Naive thymus-derived CD4-positive, alpha-beta T cell (primary cell): ENCODE data around the gene KRT80. TPM values are rescaled to one million over a fixed set of nuclear protein-coding genes. Genes with fewer than 3 reads are reported as not detected.

Experiments used
- ATAC-seq: fragments of 150-1000 bp; cut with Tn5 transposase; 2 replicates; pipeline ENCODE4 v1.10.0; 2021; ENCODE audit warnings: mild to moderate bottlenecking, moderate library complexity
- CTCF ChIA-PET: fragments of 350-600 bp; sonication (Branson Sonifier 250); formaldehyde crosslinking; loops from one replicate; lab custom pipeline; 2021; ENCODE audit warnings: antibody characterized with exemption; lab: Charles Lee
- POLR2A ChIA-PET: fragments of 350-600 bp; sonication (Branson Sonifier 250); formaldehyde crosslinking; loops from one replicate; lab custom pipeline; 2021; ENCODE audit warnings: antibody characterized with exemption, inconsistent platforms; lab: Charles Lee
- DNase-seq, 9 donors: peaks; one replicate each; pipeline versions ENCODE4 v3.0.0 to v3.0.0-alpha.2; 2020 to 2022; ENCODE audit warnings: mixed read lengths in 1 of 9
- H3K27ac ChIP-seq: one replicate; pipeline ENCODE4 v1.7.0; 2013; ENCODE audit warnings: mild to moderate bottlenecking, low read depth, low read length, moderate library complexity
- H3K27me3 ChIP-seq, 2 donors: one replicate each; pipeline ENCODE4 v1.7.0; 2013; ENCODE audit warnings: low read length in 2 of 2, mild to moderate bottlenecking in 2 of 2, moderate library complexity in 2 of 2; ENCODE audit not compliant: control insufficient read depth in 2 of 2, insufficient read depth in 2 of 2
- H3K36me3 ChIP-seq, 3 experiments: 1 replicate in 2 of 3; 2 replicates in 1 of 3; pipeline ENCODE4 v1.7.0; 2013; ENCODE audit warnings: low read length in 3 of 3, mild to moderate bottlenecking in 3 of 3, moderate library complexity in 1 of 3; ENCODE audit not compliant: insufficient read depth in 3 of 3, control insufficient read depth in 2 of 3
- H3K4me1 ChIP-seq, 2 donors: one replicate each; pipeline ENCODE4 v1.7.0; 2013; ENCODE audit warnings: low read length in 2 of 2, mild to moderate bottlenecking in 2 of 2, moderate library complexity in 1 of 2; ENCODE audit not compliant: control insufficient read depth in 2 of 2, insufficient read depth in 2 of 2
- H3K4me3 ChIP-seq: 2 replicates; pipeline ENCODE4 v1.7.0; 2013; ENCODE audit warnings: mild to moderate bottlenecking, low read length
- H3K9me3 ChIP-seq, 3 experiments: 1 replicate in 2 of 3; 2 replicates in 1 of 3; pipeline ENCODE4 v1.7.0; 2013; ENCODE audit warnings: low read length in 3 of 3; ENCODE audit not compliant: control insufficient read depth in 2 of 3
- H3K27ac Mint-ChIP-seq, 9 donors: one replicate each; pipeline ENCODE4 v1.8.0; 2020 to 2022; ENCODE audit warnings: mixed read lengths in 9 of 9, mild to moderate bottlenecking in 8 of 9, moderate library complexity in 5 of 9, inconsistent platforms in 2 of 9
- H3K27me3 Mint-ChIP-seq, 5 donors: one replicate each; pipeline ENCODE4 v1.8.0; 2021 to 2022; ENCODE audit warnings: mixed read lengths in 5 of 5, mild to moderate bottlenecking in 1 of 5
- H3K36me3 Mint-ChIP-seq, 5 donors: one replicate each; pipeline ENCODE4 v1.8.0; 2020 to 2022; ENCODE audit warnings: mixed read lengths in 5 of 5, mild to moderate bottlenecking in 3 of 5, inconsistent platforms in 1 of 5
- H3K4me1 Mint-ChIP-seq, 7 donors: one replicate each; pipeline ENCODE4 v1.8.0; 2020 to 2022; ENCODE audit warnings: mixed read lengths in 7 of 7, mild to moderate bottlenecking in 3 of 7, inconsistent platforms in 1 of 7
- H3K4me3 Mint-ChIP-seq, 10 donors: one replicate each; pipeline ENCODE4 v1.8.0; 2020 to 2022; ENCODE audit warnings: mild to moderate bottlenecking in 10 of 10, mixed read lengths in 10 of 10, moderate library complexity in 6 of 10, inconsistent platforms in 2 of 10
- H3K9me3 Mint-ChIP-seq, 11 donors: one replicate each; pipeline ENCODE4 v1.8.0; 2020 to 2022; ENCODE audit warnings: mixed read lengths in 11 of 11, mild to moderate bottlenecking in 4 of 11, inconsistent platforms in 1 of 11, moderate library complexity in 1 of 11
- intact Hi-C, 2 donors: fragments of 100-400 bp; cut with micrococcal nuclease; formaldehyde crosslinking; loops; one replicate each; pipeline ENCODE4 v1.15.1; 2023
- polyA plus RNA-seq, 2 donors: library from polyadenylated mRNA; unstranded; fragments of 300-500 nt; fragmentation: Illumina TruSeq; gene quantifications; one replicate each; pipeline ENCODE4 v1.2.3, GENCODE V29; 2021
- total RNA-seq, 6 experiments: library from RNA in 5 of 6; stranded (reverse) in 5 of 6; gene quantifications; 1 replicate in 5 of 6; 2 replicates in 1 of 6; pipeline ENCODE4 v1.2.3 and lab custom pipeline; 2021 to 2026

The KRT80 gene
- total and polyA plus RNA-seq, 7 experiments from 2014 or later = 0.12 TPM; not detected in 6

- Histone ChIP-seq H3K4me1 (peaks cover 18 to 24% of the 10 kb centered on the region in 2 donors), H3K27me3 (no peaks in the 10 kb centered on the region), H3K4me3 (no peak overlapping the region), H3K36me3 (no peaks in the 10 kb centered on the region), H3K27ac (no peak overlapping the region), H3K9me3 (no peaks in the 10 kb centered on the region)
- H3K36me3 Mint-ChIP-seq = no peaks in the 10 kb centered on the region
- H3K9me3 Mint-ChIP-seq = peaks cover 0 to 1% (median 0%) of the 10 kb centered on the region in 11 donors
- no peak for ATAC-seq
- H3K27ac Mint-ChIP-seq = peak overlapping the region in 5 of 9 donors; percentile 51 to 65 (median 59)
- peaks cover 19 to 33% (median 28%) of the 10 kb centered on the region in 7 donors for H3K4me1 Mint-ChIP-seq
- no peak for DNase-seq
- H3K4me3 Mint-ChIP-seq = peak overlapping the region in 7 of 10 donors; percentile 4 to 71 (median 35)
- peaks cover 0 to 7% (median 0%) of the 10 kb centered on the region in 5 donors for H3K27me3 Mint-ChIP-seq
- ChIA-PET POLR2A (no interaction called here), CTCF (interaction anchor here (1.0 to 1.3 kb wide), 2 partner anchors 174 to 729 kb away, joined by 3 to 4 read pairs; no protein-coding TSS in a partner anchor)
- intact Hi-C loops = loop anchor here (1.0 to 5.0 kb wide), 6 partner anchors 60 to 727 kb away; no protein-coding TSS in a partner anchor
Observed at GRCh38 chr12:52152905-52153317, 38.9 kb downstream of the KRT80 start.

- no peaks in the 10 kb centered on the region for H3K36me3 Mint-ChIP-seq
- POLR2A ChIA-PET = no interaction called here
- CTCF ChIA-PET = interaction anchor here (1.3 to 1.5 kb wide), 2 partner anchors 11 to 175 kb away, joined by 4 read pairs; no protein-coding TSS in a partner anchor
- peaks cover 0 to 1% (median 0%) of the 10 kb centered on the region in 11 donors for H3K9me3 Mint-ChIP-seq
- DNase-seq (peak; percentile 53 to 82 (median 76)), ATAC-seq (peak; percentile 79)
- Histone ChIP-seq H3K4me3 (no peak overlapping the region), H3K27me3 (no peaks in the 10 kb centered on the region), H3K27ac (no peak overlapping the region), H3K4me1 (peaks cover 18 to 24% of the 10 kb centered on the region in 2 donors), H3K9me3 (no peaks in the 10 kb centered on the region), H3K36me3 (no peaks in the 10 kb centered on the region)
- H3K4me3 Mint-ChIP-seq = peak overlapping the region; percentile 39 to 79 (median 67)
- H3K4me1 Mint-ChIP-seq = peaks cover 19 to 33% (median 28%) of the 10 kb centered on the region in 7 donors
- peaks cover 0 to 7% (median 0%) of the 10 kb centered on the region in 5 donors for H3K27me3 Mint-ChIP-seq
- H3K27ac Mint-ChIP-seq = peak overlapping the region; percentile 51 to 84 (median 59)
- intact Hi-C loops = loop anchor here (1.0 to 5.0 kb wide), 6 partner anchors 61 to 728 kb away; no protein-coding TSS in a partner anchor
Observed at GRCh38 chr12:52151837-52152783, 39.7 kb downstream of the KRT80 start.

GRCh38 chr12:52151153-52151836 lies 40.5 kb downstream of the KRT80 start:
- H3K27ac Mint-ChIP-seq = peak overlapping the region in 7 of 9 donors; percentile 47 to 84 (median 56)
- Histone ChIP-seq H3K9me3 (no peaks in the 10 kb centered on the region), H3K4me1 (peaks cover 15 to 22% of the 10 kb centered on the region in 2 donors), H3K27ac (no peak overlapping the region), H3K36me3 (no peaks in the 10 kb centered on the region), H3K4me3 (no peak overlapping the region), H3K27me3 (no peaks in the 10 kb centered on the region)
- DNase-seq (no peak), ATAC-seq (no peak)
- ChIA-PET POLR2A (no interaction called here), CTCF (interaction anchor here (1.1 to 1.5 kb wide), 2 partner anchors 11 to 177 kb away, joined by 4 read pairs; no protein-coding TSS in a partner anchor)
- H3K36me3 Mint-ChIP-seq = no peaks in the 10 kb centered on the region
- peaks cover 0 to 1% (median 0%) of the 10 kb centered on the region in 11 donors for H3K9me3 Mint-ChIP-seq
- H3K4me1 Mint-ChIP-seq = peaks cover 16 to 29% (median 25%) of the 10 kb centered on the region in 7 donors
- intact Hi-C loops = loop anchor here in 1 of 2 donors (5.0 kb wide), 2 partner anchors 356 to 431 kb away; no protein-coding TSS in a partner anchor
- H3K4me3 Mint-ChIP-seq = peak overlapping the region; percentile 39 to 79 (median 67)
- H3K27me3 Mint-ChIP-seq = peaks cover 0 to 7% (median 0%) of the 10 kb centered on the region in 5 donors

GRCh38 chr12:52149651-52150241 lies 42.1 kb downstream of the KRT80 start:
- Histone ChIP-seq H3K36me3 (no peaks in the 10 kb centered on the region), H3K9me3 (no peaks in the 10 kb centered on the region), H3K27me3 (no peaks in the 10 kb centered on the region), H3K4me1 (peaks cover 0 to 7% of the 10 kb centered on the region in 2 donors), H3K4me3 (no peak overlapping the region), H3K27ac (no peak overlapping the region)
- H3K27me3 Mint-ChIP-seq = peaks cover 0 to 7% (median 0%) of the 10 kb centered on the region in 5 donors
- H3K36me3 Mint-ChIP-seq = no peaks in the 10 kb centered on the region
- peaks cover 0 to 1% (median 0%) of the 10 kb centered on the region in 11 donors for H3K9me3 Mint-ChIP-seq
- intact Hi-C loops = loop anchor here in 1 of 2 donors (5.0 kb wide), 2 partner anchors 358 to 433 kb away; no protein-coding TSS in a partner anchor
- ChIA-PET POLR2A (interaction anchor here (0.6 kb wide), 1 partner anchor 34 kb away, joined by 4 read pairs; no protein-coding TSS in a partner anchor), CTCF (no interaction called here)
- ATAC-seq (no peak), DNase-seq (no peak)
- H3K27ac Mint-ChIP-seq = no peak overlapping the region
- peaks cover 6 to 13% (median 9%) of the 10 kb centered on the region in 7 donors for H3K4me1 Mint-ChIP-seq
- H3K4me3 Mint-ChIP-seq = no peak overlapping the region

- Mint-ChIP-seq H3K9me3 (peaks cover 0 to 1% (median 0%) of the 10 kb centered on the region in 11 donors), H3K27ac (no peak overlapping the region), H3K27me3 (peaks cover 0 to 7% (median 0%) of the 10 kb centered on the region in 5 donors), H3K36me3 (no peaks in the 10 kb centered on the region), H3K4me1 (peaks cover 5 to 12% (median 9%) of the 10 kb centered on the region in 7 donors), H3K4me3 (no peak overlapping the region)
- ATAC-seq (no peak), DNase-seq (no peak)
- no peaks in the 10 kb centered on the region for H3K36me3 ChIP-seq
- no peak overlapping the region for H3K4me3 ChIP-seq
- H3K27ac ChIP-seq = no peak overlapping the region
- POLR2A ChIA-PET = interaction anchor here (0.6 kb wide), 1 partner anchor 35 kb away, joined by 4 read pairs; no protein-coding TSS in a partner anchor
- CTCF ChIA-PET = no interaction called here
- no peaks in the 10 kb centered on the region for H3K9me3 ChIP-seq
- intact Hi-C loops = no loop called here
- H3K4me1 ChIP-seq = peaks cover 0 to 7% of the 10 kb centered on the region in 2 donors
- no peaks in the 10 kb centered on the region for H3K27me3 ChIP-seq
Observed at GRCh38 chr12:52149182-52149641, 42.6 kb downstream of the KRT80 start.
